HG02943 (cell line): Measurements from ENCODE around the gene KRTAP10-8.
"Not testable (repeated sequence)": the region's sequence is repeated elsewhere in the genome, so short reads cannot be mapped to it uniquely, and the experiment has no call there.

ENCODE experiments used
- ATAC-seq: cut with Tn5 transposase; IDR thresholded peaks from one replicate; pipeline ENCODE4 v1.9.1; 2021; ENCODE audit warnings: mild to moderate bottlenecking, low read depth, moderate library complexity; ENCODE audit not compliant: unreplicated experiment

KRTAP10-8 gene

GRCh38 chr21:44658541-44658910, 46.6 kb downstream of the KRTAP10-8 start:
- ATAC-seq = no peak

- ATAC-seq = no peak
Measured at GRCh38 chr21:44658913-44659595, 47.2 kb downstream of the KRTAP10-8 start.

GRCh38 chr21:44661567-44661966, 49.7 kb downstream of the KRTAP10-8 start:
- ATAC-seq = not testable (repeated sequence)
